NCI-H1417 (cell line): ENCODE data around the gene DAZAP1.
"Not testable (repeated sequence)": the region's sequence is repeated elsewhere in the genome, so short reads cannot be mapped to it uniquely, and the experiment has no call there.

Experiments used
- DNase-seq, 3 experiments: peaks; one replicate each; lab custom pipeline; 2025; lab: John Stamatoyannopoulos, UW

Gene DAZAP1

GRCh38 chr19:1410789-1411188 is 3.4 kb downstream of the DAZAP1 start:
- DNase-seq = no peak

DNA sequence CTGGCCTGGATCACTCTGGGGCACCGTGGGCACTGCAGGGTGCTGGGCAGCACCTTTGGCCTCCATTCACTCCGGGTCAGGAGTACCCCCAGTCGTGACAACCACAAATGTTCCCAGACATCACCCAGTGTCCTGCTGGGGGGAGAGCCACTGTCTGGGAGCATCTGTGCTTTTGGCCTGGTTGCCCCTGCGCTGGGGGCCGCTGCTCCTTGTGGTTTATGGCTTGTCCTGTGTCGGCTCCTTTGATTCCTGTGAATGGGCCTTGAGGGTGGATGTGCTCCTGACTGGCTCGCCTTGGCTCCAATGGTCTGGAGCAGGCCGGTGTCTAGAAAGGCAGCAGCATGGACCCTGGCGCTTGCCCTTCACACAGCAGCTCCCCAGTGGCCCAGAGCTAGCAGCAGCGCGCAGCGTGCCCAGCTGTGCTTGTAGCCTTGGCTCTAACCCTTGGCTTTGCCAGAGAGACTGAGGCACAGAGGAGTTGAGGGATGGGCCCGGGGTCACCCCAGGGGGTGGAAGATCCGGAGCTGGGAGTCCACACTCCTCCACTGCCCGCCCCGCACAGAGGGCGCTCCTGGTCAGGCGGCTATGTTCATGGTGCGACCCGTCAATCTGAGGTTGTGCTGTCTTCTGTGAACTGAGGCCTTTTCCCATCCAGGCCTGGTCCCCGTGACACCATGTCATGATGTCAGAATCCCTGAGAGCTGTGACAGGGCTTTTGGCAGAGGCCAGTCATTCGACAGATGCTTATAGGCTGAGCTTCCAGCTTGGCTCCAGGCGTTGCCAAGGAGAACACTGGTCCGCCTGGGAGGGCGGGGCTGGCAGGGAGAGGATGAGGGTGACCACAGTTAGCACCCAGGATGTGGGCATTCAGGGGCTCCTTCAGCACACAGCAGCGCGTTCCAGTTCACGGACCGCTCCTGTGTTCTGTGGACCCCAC is 4.1 kb downstream of the DAZAP1 start:
- no peak for DNase-seq

DNA sequence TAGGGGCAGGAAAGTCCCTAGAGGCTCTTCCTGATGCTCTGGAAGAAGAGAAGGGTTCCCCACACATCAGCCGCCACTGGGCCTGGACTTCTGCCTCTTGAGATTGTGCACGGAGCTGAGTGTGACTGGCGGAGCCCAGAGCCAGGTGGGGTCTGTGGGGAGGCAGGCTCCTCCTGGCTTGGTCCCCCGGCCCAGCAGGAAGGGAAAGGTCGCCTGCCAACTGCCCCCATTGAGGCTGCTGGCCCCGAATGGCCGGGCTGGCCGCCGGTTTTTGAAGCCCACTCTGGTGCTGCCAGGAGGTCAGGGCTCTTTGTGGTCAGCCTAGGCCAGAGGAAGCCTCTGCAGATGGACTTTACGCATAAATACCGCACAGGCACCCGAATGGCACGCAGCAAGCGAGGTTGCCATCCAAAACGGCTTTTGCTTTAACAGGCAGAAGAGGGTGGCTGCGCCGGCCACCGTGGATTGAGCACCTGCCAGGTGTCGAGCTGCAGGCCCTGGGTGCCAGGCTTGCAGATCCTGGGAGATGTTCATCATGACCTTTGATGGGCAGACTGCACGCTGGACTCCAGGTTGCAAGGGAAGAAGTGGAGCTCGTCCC is 5.0 kb downstream of the DAZAP1 start:
- no peak for DNase-seq

GRCh38 chr19:1412995-1413800 is 5.8 kb downstream of the DAZAP1 start:
- DNase-seq = no peak

DNA sequence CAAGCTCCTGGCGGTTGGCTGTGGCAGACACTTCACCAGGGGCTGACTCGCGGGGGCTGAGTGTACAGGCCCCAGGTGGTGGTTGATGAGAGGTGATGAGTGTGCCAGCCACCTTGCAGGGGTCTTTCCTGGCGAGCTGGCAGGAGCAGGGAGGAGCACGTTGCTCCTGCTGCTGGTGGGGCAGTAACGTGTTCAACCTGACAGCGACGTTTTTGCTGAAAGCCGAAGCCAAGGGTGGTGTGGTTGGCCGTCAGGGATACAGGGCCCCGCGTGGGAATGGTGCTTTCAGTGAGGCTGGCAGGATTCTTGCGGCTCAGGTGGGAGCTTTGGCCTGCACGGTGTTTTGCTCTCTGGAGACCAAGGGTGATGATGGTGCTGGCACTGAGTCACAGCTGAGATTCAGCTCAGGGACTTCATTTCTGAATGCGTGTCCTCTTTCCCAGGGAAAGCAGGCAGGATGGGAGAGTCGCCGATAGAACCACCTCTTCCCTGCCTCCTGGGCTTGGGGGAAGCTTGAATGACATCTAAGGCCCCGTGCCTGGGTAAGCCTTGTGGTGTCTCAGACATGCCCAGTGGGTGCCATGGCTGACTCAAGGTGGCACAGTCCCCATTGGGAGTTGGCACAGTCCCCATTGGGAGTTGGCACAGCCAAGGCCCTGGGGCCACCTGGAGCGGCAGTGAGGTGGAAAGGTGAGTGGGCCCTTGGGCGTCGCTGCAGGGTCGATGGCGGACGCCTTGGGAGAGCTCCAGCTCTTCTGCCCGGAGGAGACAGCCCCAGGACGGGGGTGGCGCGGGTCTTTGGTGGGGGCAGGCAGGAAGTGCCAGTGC is 8.8 kb downstream of the DAZAP1 start:
- peak in 1 of 3 experiments; percentile 36 for DNase-seq

- DNase-seq = no peak
These were observed 9.8 kb downstream of the DAZAP1 start for GRCh38 chr19:1417145-1417544.

GRCh38 chr19:1417681-1418495 is 10.5 kb downstream of the DAZAP1 start:
- no peak for DNase-seq

GRCh38 chr19:1418496-1418775 is 11.1 kb downstream of the DAZAP1 start:
- DNase-seq = no peak

- no peak for DNase-seq
These were observed 11.8 kb downstream of the DAZAP1 start for GRCh38 chr19:1418951-1419738.

GRCh38 chr19:1420085-1420484 is 12.7 kb downstream of the DAZAP1 start:
- DNase-seq = not testable (repeated sequence)

DNA sequence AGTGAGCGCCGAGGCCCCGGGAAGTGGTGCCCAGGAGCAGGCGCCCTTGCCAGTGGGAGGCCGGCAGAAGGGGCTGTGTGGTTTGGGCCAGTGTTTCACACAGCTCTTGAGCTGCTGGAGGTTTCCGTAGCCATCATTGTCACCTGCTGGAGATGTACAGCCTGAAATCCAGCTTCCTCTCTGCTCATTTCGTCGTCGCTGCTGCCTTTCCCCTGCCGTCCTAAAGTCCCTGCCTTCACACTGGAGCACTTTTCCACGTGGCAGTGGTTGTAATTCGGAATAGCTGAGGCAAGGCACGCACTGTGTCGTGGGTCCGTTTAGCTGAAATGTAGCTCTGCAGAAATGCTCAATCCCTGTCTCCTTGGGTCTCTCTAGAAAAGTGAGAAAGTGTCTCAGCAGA is 13.2 kb downstream of the DAZAP1 start:
- DNase-seq = no peak

DNA sequence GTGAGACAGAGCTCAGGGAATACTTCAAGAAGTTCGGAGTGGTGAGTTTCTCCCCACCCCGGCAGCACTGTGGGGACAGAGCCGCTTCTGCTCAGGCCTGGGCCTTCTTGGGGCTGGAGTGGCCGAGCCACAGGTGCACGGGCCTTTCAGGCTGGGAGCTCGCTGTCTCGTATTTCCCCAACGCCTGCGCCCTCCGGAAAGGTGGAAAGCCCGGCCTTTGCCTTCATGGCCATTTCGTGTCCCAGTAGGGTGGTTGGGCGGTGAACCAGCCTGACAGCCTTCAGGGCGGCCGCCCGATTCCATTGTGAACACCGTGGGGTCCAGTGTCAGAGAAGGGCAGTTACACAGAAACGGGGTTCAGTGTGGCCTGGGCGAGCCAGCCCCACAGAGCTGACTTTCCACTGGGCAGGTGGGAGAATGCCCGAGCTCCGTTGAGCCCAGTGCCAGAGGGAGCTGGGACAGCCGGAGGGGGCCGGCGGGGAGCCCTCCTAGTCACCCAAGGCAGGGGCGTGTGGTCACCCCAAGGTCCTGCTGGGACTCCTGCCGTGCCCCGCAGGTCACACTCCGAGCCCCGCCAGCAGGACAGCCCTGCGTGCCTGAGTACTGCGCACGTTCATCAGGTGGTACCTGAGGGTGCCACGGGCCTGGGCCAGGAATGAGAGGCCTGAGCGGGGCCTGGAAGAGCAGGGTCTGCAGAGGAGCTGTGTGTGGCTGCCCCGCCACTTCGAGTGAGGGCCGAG is 14.0 kb downstream of the DAZAP1 start:
- DNase-seq = no peak

- no peak for DNase-seq
These were observed 14.5 kb downstream of the DAZAP1 start for GRCh38 chr19:1421958-1422305.

DNA sequence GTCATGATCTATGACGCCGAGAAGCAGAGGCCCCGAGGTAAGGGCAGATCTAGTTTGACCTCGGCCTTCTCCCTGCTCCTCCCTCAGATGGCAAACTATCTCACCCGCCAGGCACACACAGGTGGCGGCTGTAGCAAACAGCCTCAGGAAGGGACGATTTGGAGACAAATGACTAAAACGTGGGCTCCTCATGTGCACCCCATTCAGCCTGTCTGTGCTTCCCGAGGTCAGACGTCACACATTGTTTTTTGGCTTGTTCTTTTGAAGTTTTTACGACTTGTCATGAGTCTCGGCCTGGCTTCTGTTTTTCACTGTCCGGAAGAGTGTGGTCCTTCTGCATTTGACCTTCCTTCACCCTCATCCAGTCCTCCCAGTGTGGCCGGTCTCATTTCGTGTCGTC is 15.0 kb downstream of the DAZAP1 start:
- no peak for DNase-seq

DNA sequence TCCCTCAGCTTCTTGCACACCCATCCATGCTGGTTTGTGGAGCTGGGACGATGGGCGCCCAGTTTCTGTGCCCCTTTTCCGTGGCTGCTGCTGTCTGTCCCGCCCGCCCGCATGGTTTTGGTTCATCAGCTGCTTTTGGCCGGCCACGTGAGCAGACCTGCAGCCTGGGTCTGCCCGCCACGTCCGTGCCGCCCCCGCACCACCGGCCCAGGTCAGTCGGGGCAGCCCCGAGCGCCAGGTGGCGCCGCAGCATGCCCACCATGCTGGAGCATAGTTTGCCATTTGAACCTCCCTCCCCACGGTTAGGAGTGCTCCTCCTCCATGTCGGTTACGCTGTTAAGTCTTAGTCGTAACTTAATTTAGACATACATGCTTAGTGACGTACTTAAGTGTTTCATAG is 15.6 kb downstream of the DAZAP1 start:
- DNase-seq = no peak

DNA sequence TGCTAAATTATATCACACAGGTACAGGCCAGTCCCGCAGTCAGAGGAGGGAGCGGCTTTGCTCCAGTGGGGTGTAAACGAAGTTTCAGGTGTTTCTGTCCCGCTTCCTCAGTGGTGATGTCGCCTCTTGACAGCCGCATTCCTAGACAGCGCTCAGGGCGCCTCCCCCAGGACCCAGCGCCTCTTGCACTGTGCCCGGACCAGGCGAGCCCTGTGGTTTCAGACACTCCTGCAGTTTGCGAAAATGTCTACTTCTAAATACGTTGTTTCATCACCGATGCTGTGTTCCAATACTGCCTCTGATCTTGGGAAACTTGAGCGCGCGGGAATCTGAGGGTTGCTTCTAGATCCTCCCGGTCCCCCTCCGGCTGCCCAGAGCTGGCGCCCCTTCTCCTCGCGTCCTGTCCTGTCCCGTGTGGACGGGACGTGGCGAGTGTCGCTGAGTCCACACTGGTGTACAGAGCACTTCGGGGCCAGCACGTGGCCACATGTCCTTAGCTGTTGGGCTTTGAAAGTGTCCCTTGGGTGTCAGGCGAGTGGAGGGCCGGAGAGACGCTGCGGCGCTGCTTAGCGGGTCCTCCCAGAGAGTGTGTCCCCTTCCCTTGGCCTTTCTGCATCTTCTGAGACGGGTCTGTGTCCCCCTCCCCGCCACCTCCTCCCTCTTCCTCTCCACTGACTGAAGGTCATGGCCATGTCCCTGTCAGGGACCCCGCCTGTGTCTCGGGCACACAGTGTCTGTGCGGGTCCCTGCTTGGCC is 16.2 kb downstream of the DAZAP1 start:
- no peak for DNase-seq

- peak in 1 of 3 experiments; percentile 39 for DNase-seq
These were observed 17.0 kb downstream of the DAZAP1 start for GRCh38 chr19:1424192-1424955.
